Central memory CD8-positive, alpha-beta T cell (primary cell): ENCODE data around the gene ZNF48.

Experiments used
- ATAC-seq: fragments of 150-1000 bp; cut with Tn5 transposase; replicated peaks from 2 replicates; pipeline ENCODE4 v1.10.0; 2022; ENCODE audit warnings: mild to moderate bottlenecking, moderate FRiP score, moderate number of reproducible peaks; ENCODE audit not compliant: poor library complexity, severe bottlenecking; ENCODE audit errors: extremely low read depth
- DNase-seq, 2 donors: peaks; one replicate each; pipeline ENCODE4 v3.0.0; 2021; ENCODE audit warnings: low spot score in 2 of 2
- H3K27ac Mint-ChIP-seq: one replicate; pipeline ENCODE4 v1.8.0; 2022; ENCODE audit warnings: low read depth, mild to moderate bottlenecking, moderate library complexity, mixed read lengths
- H3K27me3 Mint-ChIP-seq: one replicate; pipeline ENCODE4 v1.8.0; 2022; ENCODE audit warnings: mixed read lengths
- H3K36me3 Mint-ChIP-seq: one replicate; pipeline ENCODE4 v1.8.0; 2022; ENCODE audit warnings: mild to moderate bottlenecking, moderate library complexity, mixed read lengths; ENCODE audit not compliant: insufficient read depth
- H3K4me1 Mint-ChIP-seq: one replicate; pipeline ENCODE4 v1.8.0; 2022; ENCODE audit warnings: mixed read lengths
- H3K4me3 Mint-ChIP-seq: one replicate; pipeline ENCODE4 v1.8.0; 2022; ENCODE audit warnings: mild to moderate bottlenecking, moderate library complexity, mixed read lengths
- H3K9me3 Mint-ChIP-seq: one replicate; pipeline ENCODE4 v1.8.0; 2022; ENCODE audit warnings: mixed read lengths

Gene ZNF48

DNA sequence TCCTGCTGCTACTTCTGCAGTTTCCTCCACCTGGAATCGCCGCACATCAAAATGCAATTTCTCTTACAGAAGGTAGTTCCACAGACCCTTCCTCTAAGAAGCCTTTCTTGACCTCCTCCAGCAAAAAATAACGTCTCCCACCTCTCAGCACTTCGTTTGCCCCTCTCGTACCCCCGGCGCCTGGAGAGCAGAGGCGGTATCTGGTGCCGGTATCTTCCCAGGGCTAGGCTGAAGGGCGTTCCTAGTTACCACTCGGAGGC lies 34.1 kb downstream of the ZNF48 start:
- Mint-ChIP-seq H3K4me1 (peaks cover 5% of the 10 kb centered on the region), H3K27me3 (no peaks in the 10 kb centered on the region), H3K36me3 (peaks cover 10% of the 10 kb centered on the region), H3K27ac (no peak overlapping the region), H3K9me3 (no peaks in the 10 kb centered on the region), H3K4me3 (no peak overlapping the region)
- DNase-seq (no peak), ATAC-seq (peak; percentile 10)

DNA sequence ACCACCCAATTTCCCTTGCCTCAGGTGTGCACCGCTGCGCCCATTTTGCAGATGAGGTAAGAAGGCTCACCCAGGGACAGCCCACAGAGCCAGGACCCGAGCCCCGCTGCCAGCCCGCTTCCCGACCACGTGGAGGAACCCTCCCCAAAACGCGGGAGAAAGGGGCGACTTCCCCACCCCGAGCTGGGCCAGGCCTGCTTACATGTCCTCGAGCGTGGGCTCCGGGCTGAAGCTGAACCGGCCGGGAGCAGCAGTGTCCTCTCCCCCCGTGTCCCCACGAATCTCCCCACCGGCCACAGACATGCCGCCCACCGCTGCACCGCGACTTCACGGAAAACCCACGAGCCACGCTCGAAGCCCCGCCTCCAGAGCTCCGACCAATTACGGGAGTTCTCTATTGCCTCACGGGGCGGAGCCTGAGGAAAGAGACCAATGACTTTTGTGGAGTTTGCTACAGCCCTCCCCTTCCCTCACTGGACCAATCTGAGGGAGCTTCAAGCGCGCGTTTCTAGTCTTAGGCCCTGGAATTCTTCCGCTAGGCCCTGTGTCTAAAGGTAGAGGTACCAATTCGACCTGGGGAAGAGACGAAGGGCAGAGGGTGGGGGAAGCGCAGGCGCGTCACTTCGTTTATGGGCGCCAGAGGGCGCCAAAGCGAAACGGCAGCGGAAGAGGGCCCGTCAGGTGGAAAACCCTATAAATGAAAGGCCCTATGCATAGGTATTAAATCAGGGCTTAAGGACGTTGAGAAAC lies 34.6 kb downstream of the ZNF48 start, which contains the start of gene DCTPP1:
DCTPP1 (minus strand) TSS at position 353 of the 750 bp plus-strand sequence; CDS start at position 303, 50 bp downstream.
- no peak within 1 kb of the TSS for H3K27ac Mint-ChIP-seq
- peak; percentile 80 to 96 for DNase-seq
- H3K9me3 Mint-ChIP-seq: no peaks in the 10 kb centered on the region
- H3K36me3 Mint-ChIP-seq: peaks cover 6% of the 10 kb centered on the region
- peak; percentile 99 for ATAC-seq
- no peaks in the 10 kb centered on the region for H3K27me3 Mint-ChIP-seq
- peaks cover 5% of the 10 kb centered on the region for H3K4me1 Mint-ChIP-seq
- H3K4me3 Mint-ChIP-seq: no peak within 1 kb of the TSS

DNA sequence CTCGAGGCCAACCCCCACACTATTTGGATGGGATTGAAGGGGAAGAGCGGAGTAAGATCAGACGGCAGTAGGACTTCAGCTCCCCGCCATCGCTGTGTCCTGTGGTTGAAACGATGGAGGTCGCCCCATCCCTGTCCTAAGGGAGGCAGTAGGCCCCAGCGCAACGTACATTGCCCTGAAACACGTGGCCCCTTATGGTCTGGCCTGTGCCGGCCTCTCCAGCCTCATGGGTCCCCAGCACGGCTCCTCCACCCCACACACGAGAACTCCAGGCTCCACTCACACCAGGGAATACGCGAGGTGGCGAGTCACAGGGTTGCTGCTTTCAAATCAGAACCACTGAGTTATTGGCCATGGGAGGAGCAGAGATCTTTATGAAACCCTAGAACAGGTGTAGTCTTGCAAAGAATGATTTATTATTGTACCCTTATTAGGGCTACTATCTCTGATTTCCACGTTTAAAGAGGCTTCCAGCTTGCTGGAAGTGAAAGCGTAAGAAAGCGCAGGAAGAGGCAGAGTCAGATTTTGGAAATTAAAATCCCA lies 35.3 kb downstream of the ZNF48 start:
- Mint-ChIP-seq H3K4me1 (peaks cover 5% of the 10 kb centered on the region), H3K9me3 (no peaks in the 10 kb centered on the region), H3K4me3 (no peak overlapping the region), H3K27me3 (no peaks in the 10 kb centered on the region), H3K36me3 (peaks cover 3% of the 10 kb centered on the region), H3K27ac (no peak overlapping the region)
- DNase-seq: no peak
- ATAC-seq: peak; percentile 1

GRCh38 chr16:30434852-30435251 lies 39.6 kb downstream of the ZNF48 start:
- Mint-ChIP-seq H3K27ac (peak overlapping the region; percentile 58), H3K36me3 (no peaks in the 10 kb centered on the region), H3K4me1 (peaks cover 12% of the 10 kb centered on the region), H3K4me3 (no peak overlapping the region), H3K27me3 (no peaks in the 10 kb centered on the region), H3K9me3 (no peaks in the 10 kb centered on the region)
- ATAC-seq (no peak), DNase-seq (no peak)

- Mint-ChIP-seq H3K27me3 (no peaks in the 10 kb centered on the region), H3K36me3 (no peaks in the 10 kb centered on the region), H3K4me1 (peaks cover 17% of the 10 kb centered on the region), H3K9me3 (no peaks in the 10 kb centered on the region), H3K27ac (no peak overlapping the region), H3K4me3 (no peak overlapping the region)
- ATAC-seq (no peak), DNase-seq (no peak)
Measured at GRCh38 chr16:30437511-30438046, 42.4 kb downstream of the ZNF48 start.

- DNase-seq: no peak
- H3K36me3 Mint-ChIP-seq: peaks cover 4% of the 10 kb centered on the region
- H3K27ac Mint-ChIP-seq: no peak overlapping the region
- peaks cover 26% of the 10 kb centered on the region for H3K4me1 Mint-ChIP-seq
- no peak for ATAC-seq
- H3K27me3 Mint-ChIP-seq: no peaks in the 10 kb centered on the region
- no peaks in the 10 kb centered on the region for H3K9me3 Mint-ChIP-seq
- no peak overlapping the region for H3K4me3 Mint-ChIP-seq
Measured at GRCh38 chr16:30438835-30439234, 43.6 kb downstream of the ZNF48 start.

DNA sequence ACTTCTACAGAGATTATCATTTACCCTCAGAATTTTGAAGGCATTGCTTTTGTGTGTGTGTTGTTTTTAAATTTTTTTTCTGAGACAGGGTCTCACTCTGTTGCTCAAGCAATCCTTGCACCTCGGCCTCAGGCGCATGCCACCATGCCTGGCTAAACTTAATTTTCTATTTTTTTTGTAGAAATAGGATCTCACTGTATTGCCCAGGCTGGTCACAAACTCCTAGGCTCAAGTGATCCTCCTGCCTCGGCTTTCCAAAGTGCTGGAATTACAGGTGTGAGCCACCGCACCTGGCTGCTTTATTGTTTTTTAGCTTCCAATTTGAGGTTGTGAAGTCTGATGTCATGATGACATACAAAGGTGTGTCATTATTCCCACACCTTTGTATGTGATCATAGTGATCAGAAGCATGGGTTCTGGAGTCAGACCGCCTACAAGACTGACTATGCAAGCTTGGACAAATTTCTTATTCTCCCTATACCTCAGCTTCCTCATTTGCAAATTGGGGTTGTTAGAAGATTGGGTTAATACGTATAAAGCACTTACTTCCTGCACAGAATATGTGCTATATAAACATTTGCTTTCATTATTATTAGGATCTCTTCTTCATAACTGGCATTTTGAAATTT lies 44.6 kb downstream of the ZNF48 start:
- Mint-ChIP-seq H3K4me3 (no peak overlapping the region), H3K27ac (no peak overlapping the region)
- no peak for ATAC-seq

GRCh38 chr16:30443631-30444030 lies 48.4 kb downstream of the ZNF48 start:
- ATAC-seq (no peak), DNase-seq (no peak)
- no peak overlapping the region for H3K27ac Mint-ChIP-seq
- H3K36me3 Mint-ChIP-seq: peaks cover 11% of the 10 kb centered on the region
- no peaks in the 10 kb centered on the region for H3K9me3 Mint-ChIP-seq
- peaks cover 36% of the 10 kb centered on the region for H3K4me1 Mint-ChIP-seq
- peak overlapping the region; percentile 92 for H3K4me3 Mint-ChIP-seq
- no peaks in the 10 kb centered on the region for H3K27me3 Mint-ChIP-seq

More for the DNA sequence above, 44.6 kb downstream of the ZNF48 start:
- Mint-ChIP-seq H3K9me3 (no peaks in the 10 kb centered on the region), H3K4me1 (peaks cover 27% of the 10 kb centered on the region), H3K36me3 (peaks cover 4% of the 10 kb centered on the region), H3K27me3 (no peaks in the 10 kb centered on the region)
- no peak for DNase-seq

DNA sequence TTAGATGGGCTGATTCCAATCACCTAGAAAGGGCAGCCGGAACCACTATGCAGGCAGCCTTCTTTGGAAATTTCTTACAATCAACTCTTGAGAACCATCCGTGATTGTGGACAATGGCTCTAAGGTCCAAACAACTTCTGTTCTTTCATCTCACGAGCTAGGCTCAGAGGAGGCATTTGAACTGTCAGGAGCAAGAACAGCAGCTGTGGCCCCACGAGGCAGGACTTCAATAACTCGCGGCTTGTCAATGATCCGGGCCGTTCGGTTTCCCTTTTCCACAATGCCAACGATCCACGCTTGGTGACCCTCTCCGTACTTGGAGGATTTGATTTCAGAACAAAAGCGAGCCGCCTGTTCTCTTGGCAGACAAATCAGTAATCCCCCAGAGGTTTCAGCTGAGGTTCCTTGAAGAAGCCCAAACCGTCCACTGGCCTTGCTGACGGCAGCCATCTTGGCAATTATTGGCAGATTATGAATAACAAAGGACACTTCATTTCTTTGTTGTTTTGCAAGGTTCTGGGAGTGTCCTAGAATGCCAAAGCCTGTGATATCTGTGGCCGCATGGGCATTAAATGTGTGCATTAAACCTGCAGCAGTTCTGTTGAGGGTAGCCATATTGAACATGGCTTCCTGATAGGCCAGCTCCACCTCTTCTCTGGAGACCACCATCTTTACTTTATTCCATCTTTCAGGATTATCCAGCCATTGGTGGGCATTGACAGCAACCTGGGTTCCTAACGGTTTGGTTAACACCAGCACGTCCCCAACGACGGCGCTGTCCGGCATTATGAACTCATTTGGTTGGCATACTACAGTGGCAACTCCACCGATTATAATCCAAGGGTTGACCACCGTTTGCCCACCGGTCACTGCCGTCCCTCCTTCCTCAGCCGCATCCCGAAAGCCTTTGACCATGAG lies 49.3 kb downstream of the ZNF48 start:
- DNase-seq: no peak
- Mint-ChIP-seq H3K36me3 (peaks cover 11% of the 10 kb centered on the region), H3K27me3 (no peaks in the 10 kb centered on the region), H3K4me3 (peak overlapping the region; percentile 92), H3K27ac (peak overlapping the region; percentile 94), H3K9me3 (no peaks in the 10 kb centered on the region), H3K4me1 (peaks cover 36% of the 10 kb centered on the region)
- no peak for ATAC-seq

DNA sequence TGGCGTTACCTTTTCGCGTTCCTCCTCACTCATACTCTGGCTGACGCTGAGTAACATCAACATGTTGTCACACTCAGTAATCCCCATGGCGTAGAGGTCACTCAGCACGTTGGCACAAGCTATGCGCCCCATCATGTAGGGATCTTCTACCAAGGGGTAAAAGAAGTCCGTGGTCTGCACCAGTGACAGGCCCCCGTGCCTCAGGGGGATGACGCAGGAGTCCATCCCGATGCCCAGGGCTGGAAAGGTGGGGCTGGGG lies 49.9 kb downstream of the ZNF48 start:
- peaks cover 36% of the 10 kb centered on the region for H3K4me1 Mint-ChIP-seq
- no peaks in the 10 kb centered on the region for H3K9me3 Mint-ChIP-seq
- peak overlapping the region; percentile 94 for H3K27ac Mint-ChIP-seq
- peaks cover 11% of the 10 kb centered on the region for H3K36me3 Mint-ChIP-seq
- no peaks in the 10 kb centered on the region for H3K27me3 Mint-ChIP-seq
- ATAC-seq (no peak), DNase-seq (no peak)
- H3K4me3 Mint-ChIP-seq: peak overlapping the region; percentile 92

DNA sequence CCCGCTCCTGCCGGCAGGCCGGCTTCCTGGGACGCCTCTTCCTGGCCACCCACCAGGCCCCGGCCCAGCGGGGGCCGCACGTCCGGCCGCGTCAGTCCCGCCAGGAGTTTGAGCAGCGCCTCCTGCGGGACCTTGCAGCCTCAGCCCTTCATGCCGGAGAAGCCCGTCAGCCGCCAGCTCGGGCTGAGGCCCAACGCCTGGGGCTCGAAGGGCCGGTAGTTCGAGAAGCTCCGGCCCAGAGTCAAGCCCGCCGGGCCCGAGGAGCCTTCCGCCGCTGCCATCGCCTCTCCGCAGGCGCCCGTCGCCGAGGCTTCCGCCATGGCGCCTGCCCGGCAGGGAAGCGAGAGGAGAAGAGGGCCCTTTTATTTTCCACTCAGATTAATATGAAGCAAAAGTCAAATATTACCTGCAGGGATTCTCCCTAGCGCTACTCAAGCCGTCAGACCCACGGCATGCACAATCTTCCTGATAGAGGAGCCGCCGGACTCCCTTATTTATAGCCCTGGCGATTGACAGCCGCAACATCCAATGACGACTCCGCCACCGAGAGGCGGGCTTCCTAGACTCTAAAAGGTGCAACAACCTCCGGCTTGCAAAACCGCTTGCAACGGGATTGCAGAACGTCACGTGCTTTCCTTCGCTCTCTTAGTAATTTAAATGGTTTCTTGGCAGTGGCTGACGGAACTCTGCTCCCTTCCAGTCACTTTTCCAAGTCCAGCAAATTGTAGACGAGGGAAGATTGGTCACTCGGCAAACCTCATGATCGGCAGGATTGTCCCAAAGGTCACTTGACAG lies 50.4 kb downstream of the ZNF48 start, which contains the start of gene SEPHS2:
SEPHS2 (minus strand) TSS at position 467 of the 795 bp plus-strand sequence; CDS start at position 320, 147 bp downstream.
- peaks cover 39% of the 10 kb centered on the region for H3K4me1 Mint-ChIP-seq
- peak within 1 kb of the TSS; percentile 94 for H3K27ac Mint-ChIP-seq
- H3K4me3 Mint-ChIP-seq: peak within 1 kb of the TSS; percentile 92
- H3K9me3 Mint-ChIP-seq: no peaks in the 10 kb centered on the region
- H3K27me3 Mint-ChIP-seq: no peaks in the 10 kb centered on the region
- DNase-seq: peak; percentile 93 to 95
- ATAC-seq: peak; percentile 89
- H3K36me3 Mint-ChIP-seq: peaks cover 15% of the 10 kb centered on the region

DNA sequence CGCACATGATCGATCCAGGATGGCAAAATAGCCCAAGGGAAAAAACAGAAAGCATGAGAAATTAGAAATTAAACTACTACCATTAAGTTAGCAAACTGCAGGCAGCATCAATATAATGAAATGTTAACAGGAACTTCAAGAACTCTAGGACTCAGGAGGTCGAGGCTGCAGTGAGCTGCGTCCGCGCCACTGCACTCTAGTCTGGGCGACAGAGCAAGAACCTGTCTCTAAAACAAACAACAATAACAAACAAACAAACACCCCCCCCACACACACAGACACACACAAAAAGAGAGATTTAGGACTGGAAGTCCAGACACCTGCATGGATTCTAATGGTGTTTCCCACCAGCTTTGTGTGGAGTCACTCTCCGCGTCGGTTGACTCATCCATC lies 51.0 kb downstream of the ZNF48 start:
- Mint-ChIP-seq H3K36me3 (peaks cover 17% of the 10 kb centered on the region), H3K4me3 (peak overlapping the region; percentile 92), H3K27me3 (no peaks in the 10 kb centered on the region), H3K4me1 (peaks cover 42% of the 10 kb centered on the region), H3K27ac (peak overlapping the region; percentile 94), H3K9me3 (no peaks in the 10 kb centered on the region)
- DNase-seq (no peak), ATAC-seq (no peak)
